ENCODE results near the gene RALGPS2. TPM values are rescaled to one million over a fixed set of nuclear protein-coding genes. Genes with fewer than 3 reads are reported as not detected.
A peak's percentile ranks its signal among the peaks of the same experiment; 100 is the strongest.

The RALGPS2 gene
- total and polyA plus RNA-seq, 5 experiments from 2014 or later: 3.1 to 31.1 (median 14.6) TPM

DNA sequence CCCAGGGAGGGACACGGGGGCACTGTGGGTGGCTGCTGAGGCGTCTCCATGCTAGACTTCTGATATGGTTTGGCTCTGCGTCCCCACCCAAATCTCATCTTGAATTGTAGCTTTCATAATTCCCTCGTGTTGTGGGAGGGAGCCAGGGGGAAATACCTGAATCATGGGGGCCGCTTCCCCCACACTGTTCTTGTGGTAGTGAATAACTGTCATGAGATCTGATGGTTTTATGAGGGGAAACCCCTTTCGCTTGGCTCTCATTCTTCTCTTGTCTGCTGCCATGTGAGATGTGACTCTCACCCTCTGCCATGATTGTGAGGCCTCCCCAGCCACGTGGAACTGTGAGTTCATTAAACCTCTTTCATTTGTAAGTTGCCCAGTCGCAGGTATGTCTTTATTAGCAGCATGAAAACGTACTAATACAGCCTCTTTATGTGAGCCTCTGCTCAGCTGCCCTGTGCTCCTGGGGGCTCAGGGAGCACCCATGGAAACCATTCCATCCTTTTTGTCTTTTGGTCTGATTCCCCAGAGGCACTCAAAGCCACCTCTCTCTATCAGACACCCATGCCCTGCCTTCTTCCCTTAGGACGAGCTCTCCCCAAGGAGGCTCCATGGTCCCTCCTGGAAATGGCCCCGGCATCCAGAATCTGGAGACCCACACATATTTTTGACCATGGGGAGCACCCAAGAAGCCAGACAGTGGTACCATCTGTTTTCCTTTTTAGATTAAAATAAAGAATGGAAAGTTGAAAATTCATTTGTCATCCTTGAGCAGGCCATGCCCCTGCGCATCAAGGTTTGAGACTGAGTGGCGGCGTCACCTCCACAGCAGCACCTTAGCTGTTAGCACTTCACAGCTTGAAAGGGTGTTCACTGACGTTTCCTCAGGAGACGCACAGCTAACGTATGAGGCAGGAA, 234.8 kb downstream of the RALGPS2 start:
- Mint-ChIP-seq H3K4me3 (no peak overlapping the region), H3K9me3 (peaks cover 0 to 9% (median 2%) of the 10 kb centered on the region in 9 donors), H3K27ac (no peak overlapping the region), H3K4me1 (peaks cover 0 to 1% (median 0%) of the 10 kb centered on the region in 4 donors), H3K27me3 (peaks cover 0 to 5% (median 1%) of the 10 kb centered on the region in 5 donors), H3K36me3 (peaks cover 0 to 2% (median 0%) of the 10 kb centered on the region in 3 donors)
- no peak for ATAC-seq
- POLR2A ChIA-PET: no interaction called here
- DNase-seq: no peak

DNA sequence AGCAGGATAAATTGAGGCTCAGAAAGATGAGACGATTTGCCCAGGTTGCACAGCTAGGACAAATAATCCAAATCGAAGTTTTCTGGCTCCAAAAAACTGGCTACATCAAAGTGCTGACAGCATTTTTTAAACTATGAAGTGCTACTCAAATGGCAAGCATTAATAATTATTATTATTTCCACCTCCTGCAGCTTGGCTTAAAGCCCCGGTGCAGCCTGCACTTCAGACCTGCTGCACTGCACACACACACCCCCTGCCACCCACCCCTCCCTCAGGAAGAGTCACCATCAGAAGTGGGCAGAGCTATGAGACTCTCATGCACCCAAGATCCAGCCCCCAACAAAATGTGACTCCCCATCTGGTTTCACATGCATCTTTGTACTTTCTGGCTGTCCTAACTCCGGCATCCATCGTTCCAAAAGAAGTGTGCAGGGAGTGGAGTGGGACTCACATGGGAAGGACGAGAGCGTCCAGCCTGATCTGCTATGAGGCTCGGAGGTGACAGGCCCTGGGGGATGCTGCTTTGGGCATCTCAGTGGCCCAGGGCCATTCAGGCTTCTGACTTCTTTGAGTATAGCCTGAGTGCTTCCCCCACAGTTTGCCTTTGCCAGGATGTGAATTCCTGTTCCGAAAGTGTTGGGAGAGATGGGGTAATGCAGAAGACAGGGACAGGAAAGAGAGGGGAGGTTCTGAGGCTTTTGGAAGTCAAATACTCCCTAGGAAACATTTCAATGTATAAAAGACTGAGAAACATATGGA, 235.6 kb downstream of the RALGPS2 start:
- no peak for DNase-seq
- peaks cover 0 to 1% (median 0%) of the 10 kb centered on the region in 4 donors for H3K4me1 Mint-ChIP-seq
- peaks cover 0 to 3% (median 1%) of the 10 kb centered on the region in 5 donors for H3K27me3 Mint-ChIP-seq
- peaks cover 0 to 2% (median 0%) of the 10 kb centered on the region in 3 donors for H3K36me3 Mint-ChIP-seq
- ATAC-seq: no peak
- POLR2A ChIA-PET: no interaction called here
- no peak overlapping the region for H3K27ac Mint-ChIP-seq
- H3K4me3 Mint-ChIP-seq: no peak overlapping the region
- H3K9me3 Mint-ChIP-seq: peaks cover 0 to 13% (median 4%) of the 10 kb centered on the region in 9 donors

DNA sequence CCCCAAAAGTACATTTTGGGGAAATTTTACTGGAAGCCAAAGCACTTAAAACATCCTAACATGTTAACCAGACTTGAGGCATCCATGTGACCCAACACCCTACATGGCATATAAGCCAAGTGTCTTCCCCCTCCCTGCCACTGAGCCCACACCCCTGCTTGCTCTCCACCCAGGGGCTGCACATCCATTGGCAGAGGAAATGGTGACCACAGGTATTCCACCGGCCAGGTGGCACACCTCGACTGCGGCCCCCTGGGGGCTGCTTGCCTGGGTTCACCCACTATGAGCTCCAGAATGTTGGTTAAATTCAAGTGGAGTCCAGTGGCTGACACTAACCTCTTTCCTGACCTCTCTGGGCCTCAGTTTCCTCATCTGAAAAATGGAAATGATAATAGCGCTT, 236.3 kb downstream of the RALGPS2 start:
- H3K27me3 Mint-ChIP-seq: peaks cover 0 to 3% (median 1%) of the 10 kb centered on the region in 5 donors
- no peak overlapping the region for H3K27ac Mint-ChIP-seq
- POLR2A ChIA-PET: no interaction called here
- H3K4me1 Mint-ChIP-seq: no peaks in the 10 kb centered on the region
- H3K4me3 Mint-ChIP-seq: no peak overlapping the region
- H3K36me3 Mint-ChIP-seq: peaks cover 0 to 2% (median 0%) of the 10 kb centered on the region in 3 donors
- peaks cover 0 to 13% (median 4%) of the 10 kb centered on the region in 9 donors for H3K9me3 Mint-ChIP-seq
- DNase-seq (no peak), ATAC-seq (no peak)

DNA sequence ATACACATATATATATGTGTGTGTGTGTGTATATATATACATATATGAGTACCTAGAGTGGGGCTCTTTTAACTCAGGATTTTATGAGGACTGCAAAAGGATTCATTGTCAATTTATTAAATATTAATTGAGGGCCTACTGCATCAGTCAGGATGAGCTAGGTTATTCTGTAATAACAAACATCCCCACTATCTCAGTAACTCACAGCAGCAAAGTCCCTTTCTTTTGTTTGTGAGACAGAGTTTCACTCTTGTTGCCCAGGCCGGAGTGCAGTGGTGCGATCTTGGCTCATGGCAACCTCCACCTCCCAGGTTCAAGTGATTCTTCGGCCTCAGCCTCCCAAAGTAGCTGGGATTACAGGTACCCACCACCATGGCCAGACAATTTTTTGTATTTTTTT, 236.8 kb downstream of the RALGPS2 start:
- ATAC-seq: no peak
- peaks cover 0 to 13% (median 4%) of the 10 kb centered on the region in 9 donors for H3K9me3 Mint-ChIP-seq

DNA sequence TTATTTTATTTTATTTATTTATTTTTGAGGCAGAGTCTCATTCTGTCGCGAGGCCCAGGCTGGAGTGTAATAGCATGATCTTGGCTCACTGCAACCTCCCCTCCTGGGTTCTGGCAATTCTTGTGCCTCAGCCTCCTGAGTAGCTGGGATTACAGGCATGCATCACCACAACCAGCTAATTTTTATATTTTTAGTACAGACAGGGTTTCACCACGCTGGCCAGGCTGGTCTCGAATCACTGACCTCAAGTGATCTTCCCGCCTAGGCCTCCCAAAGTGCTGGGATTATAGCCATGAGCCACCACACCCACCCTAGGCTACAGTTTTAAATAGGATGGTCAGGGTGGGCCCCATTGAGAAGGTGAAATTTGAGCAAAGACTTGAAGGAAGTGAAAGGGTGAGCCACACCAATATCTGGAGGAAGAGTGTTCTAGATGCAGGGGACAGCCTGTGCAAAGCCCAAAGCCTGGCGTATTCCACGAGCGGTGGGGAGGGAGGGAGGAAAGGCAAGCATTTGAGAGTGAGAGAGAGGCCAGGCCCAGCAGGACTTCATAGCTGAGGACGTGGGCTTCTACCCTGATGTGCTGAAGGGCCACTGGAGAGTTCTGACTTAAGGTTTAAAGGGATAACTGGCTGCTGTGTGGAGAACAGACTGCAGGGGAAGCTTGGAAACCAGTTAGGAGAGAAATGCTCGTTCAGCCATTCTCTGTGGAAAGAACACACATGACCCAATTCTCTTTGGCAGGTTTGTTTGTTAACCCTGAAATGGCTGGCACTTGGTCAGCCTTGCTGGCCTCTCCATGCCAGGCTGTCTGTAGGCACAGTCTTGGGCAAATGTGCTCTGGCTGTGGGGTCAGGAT, 238.0 kb downstream of the RALGPS2 start:
- peaks cover 0 to 13% (median 4%) of the 10 kb centered on the region in 9 donors for H3K9me3 Mint-ChIP-seq
- H3K36me3 Mint-ChIP-seq: peaks cover 0 to 2% (median 0%) of the 10 kb centered on the region in 3 donors
- POLR2A ChIA-PET: interaction anchor here (0.5 kb wide), 1 partner anchor 8 kb away, joined by 3 read pairs; no protein-coding TSS in a partner anchor
- H3K27me3 Mint-ChIP-seq: peaks cover 0 to 3% (median 0%) of the 10 kb centered on the region in 5 donors
- H3K27ac Mint-ChIP-seq: peak overlapping the region in 2 of 10 donors; percentile 29 to 53
- ATAC-seq (no peak), DNase-seq (no peak)
- no peak overlapping the region for H3K4me3 Mint-ChIP-seq
- H3K4me1 Mint-ChIP-seq: no peaks in the 10 kb centered on the region

More for the DNA sequence above, 236.8 kb downstream of the RALGPS2 start:
- no peak overlapping the region for H3K4me3 Mint-ChIP-seq
- H3K27ac Mint-ChIP-seq: no peak overlapping the region
- no peak for DNase-seq
- peaks cover 0 to 2% (median 0%) of the 10 kb centered on the region in 3 donors for H3K36me3 Mint-ChIP-seq
- POLR2A ChIA-PET: no interaction called here
- no peaks in the 10 kb centered on the region for H3K4me1 Mint-ChIP-seq
- peaks cover 0 to 3% (median 1%) of the 10 kb centered on the region in 5 donors for H3K27me3 Mint-ChIP-seq

DNA sequence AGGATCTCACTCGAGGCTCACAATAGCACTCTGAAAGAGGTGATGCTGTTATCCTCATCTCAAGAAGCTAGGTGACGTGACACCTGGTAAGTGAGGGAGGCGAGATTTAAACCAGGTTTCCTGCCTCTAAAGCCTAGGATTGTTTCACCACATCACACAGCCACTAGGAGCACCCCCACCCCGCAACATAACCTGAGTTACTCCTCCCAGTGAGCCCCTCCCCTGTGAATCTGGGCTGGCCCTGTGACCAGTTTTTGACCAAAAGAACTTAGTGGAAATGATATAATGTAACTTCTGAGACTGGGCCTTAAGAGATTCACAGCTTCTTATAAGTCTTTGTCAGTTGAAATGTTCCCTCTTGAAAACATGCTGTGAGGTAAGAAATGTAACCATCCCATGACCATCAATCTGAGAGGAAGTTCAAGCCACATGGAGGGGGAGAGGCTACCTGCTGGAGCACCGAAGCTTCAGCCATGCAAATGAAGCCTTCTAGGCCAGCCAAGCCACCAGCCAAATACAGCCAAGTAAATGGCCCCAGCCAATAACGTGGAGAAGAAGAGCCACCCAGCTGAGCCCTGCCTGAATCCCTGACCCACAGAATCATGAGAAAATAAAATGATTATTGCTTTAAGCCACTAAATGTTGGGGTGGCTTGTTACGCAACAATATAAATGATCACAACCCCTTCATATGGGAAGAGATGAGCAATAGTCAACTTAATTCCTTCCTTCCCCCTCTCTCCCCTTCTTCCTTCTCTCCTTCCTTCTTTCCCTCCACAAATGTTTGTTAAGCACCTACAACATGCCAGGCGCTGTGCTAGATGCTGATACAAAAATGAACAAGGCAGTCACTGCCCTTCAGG, 239.7 kb downstream of the RALGPS2 start:
- ATAC-seq: no peak
- Mint-ChIP-seq H3K4me1 (no peaks in the 10 kb centered on the region), H3K4me3 (no peak overlapping the region), H3K36me3 (peaks cover 0 to 2% (median 0%) of the 10 kb centered on the region in 3 donors), H3K9me3 (peaks cover 0 to 13% (median 4%) of the 10 kb centered on the region in 9 donors), H3K27me3 (peaks cover 0 to 12% (median 0%) of the 10 kb centered on the region in 5 donors), H3K27ac (no peak overlapping the region)
- POLR2A ChIA-PET: no interaction called here
- no peak for DNase-seq

DNA sequence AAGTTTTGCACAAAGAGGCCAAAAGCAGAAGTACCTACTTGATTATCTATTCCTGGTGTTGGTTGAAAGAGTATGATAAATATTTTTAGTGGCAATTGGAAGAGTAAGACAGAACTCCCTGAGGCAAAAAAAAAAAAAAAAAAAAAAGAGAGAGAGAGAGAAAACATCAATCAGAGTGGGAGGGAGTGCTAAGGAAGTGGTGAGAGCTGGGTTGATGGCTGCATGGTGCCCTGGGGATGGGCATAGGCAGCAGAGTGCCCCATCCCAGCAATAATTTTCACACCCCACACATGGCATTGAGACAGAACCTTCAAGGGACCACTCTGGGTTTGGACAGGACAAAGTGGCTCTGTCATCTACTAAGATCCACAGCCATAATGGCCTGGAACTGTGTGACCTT, 241.3 kb downstream of the RALGPS2 start:
- POLR2A ChIA-PET: no interaction called here
- Mint-ChIP-seq H3K9me3 (peaks cover 0 to 13% (median 4%) of the 10 kb centered on the region in 9 donors), H3K27me3 (peaks cover 0 to 13% (median 4%) of the 10 kb centered on the region in 5 donors), H3K36me3 (peaks cover 0 to 2% (median 0%) of the 10 kb centered on the region in 3 donors), H3K27ac (no peak overlapping the region), H3K4me1 (no peaks in the 10 kb centered on the region), H3K4me3 (no peak overlapping the region)
- DNase-seq (no peak), ATAC-seq (no peak)

DNA sequence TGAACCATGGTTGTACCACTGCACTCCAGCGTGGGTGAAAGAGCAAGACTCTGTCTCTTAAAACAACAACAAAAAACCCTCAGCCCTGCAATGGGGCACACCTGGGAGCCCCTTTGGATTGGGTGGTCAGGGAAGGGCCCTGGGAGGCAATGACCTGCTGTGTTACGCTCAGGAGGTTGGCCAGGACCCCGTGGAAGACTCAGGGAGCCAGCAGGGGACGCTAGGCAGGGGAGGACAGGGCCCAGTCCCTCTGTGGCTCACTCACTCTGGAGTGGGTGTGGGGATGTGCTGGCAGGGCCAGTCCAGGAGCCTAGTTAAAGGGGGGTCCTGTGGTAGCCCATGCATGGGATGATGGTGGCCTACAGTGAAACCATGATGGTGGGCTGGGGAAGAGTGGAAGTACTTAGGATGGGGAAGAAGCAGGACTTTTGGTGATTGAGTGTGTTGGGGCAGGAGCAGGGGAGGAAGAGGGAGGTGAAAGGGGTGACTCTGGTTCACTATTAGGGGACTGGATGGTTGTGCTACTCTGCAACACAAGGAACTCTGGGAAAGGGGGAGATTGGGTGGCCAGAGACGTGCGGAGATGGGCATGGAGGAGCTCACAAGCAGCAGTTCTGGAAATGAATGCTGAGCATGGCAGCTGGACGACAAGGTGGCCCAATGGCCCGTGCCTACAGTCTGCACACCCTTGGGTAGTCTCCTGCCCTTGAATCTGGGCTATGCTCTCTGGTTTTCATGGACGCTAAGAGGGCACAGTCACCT, 244.4 kb downstream of the RALGPS2 start:
- Mint-ChIP-seq H3K36me3 (no peaks in the 10 kb centered on the region), H3K27me3 (peaks cover 8 to 14% (median 12%) of the 10 kb centered on the region in 5 donors), H3K4me1 (peaks cover 2 to 14% (median 4%) of the 10 kb centered on the region in 4 donors), H3K27ac (no peak overlapping the region), H3K4me3 (no peak overlapping the region), H3K9me3 (peaks cover 0 to 8% (median 0%) of the 10 kb centered on the region in 9 donors)
- DNase-seq: no peak
- no peak for ATAC-seq
- POLR2A ChIA-PET: no interaction called here

DNA sequence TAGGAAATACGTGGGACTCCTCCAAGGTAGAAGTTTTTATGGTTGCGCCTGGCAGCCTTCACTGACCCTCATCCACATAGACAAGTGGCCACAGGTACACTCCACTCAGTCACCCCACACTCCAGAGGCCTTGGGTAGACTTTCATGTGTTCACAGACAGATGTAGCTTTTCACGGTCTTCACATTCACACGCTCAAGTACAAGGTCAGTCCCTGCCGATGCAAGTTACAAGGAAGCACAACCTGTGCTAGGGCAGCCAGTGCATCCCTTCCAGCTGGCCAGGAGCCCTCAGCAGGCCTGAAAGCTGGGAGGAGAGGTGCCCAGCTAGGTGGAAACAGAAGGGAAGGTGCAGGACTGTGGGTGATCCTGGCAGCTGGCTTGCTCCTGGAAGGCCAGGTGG, 245.1 kb downstream of the RALGPS2 start:
- Mint-ChIP-seq H3K27ac (no peak overlapping the region), H3K9me3 (peaks cover 0 to 11% (median under 1%) of the 10 kb centered on the region in 9 donors), H3K27me3 (peaks cover 10 to 17% (median 12%) of the 10 kb centered on the region in 5 donors), H3K36me3 (peaks cover 0 to 7% (median 0%) of the 10 kb centered on the region in 3 donors), H3K4me1 (peaks cover 2 to 14% (median 4%) of the 10 kb centered on the region in 4 donors), H3K4me3 (no peak overlapping the region)
- DNase-seq (no peak), ATAC-seq (no peak)
- POLR2A ChIA-PET: interaction anchor here (0.7 kb wide), 1 partner anchor 7 kb away, joined by 3 read pairs; no protein-coding TSS in a partner anchor

Data from naive thymus-derived CD8-positive, alpha-beta T cell (primary cell).